Endodermal cell (in vitro differentiated cells): Measurements from ENCODE around the gene HAL. TPM values are rescaled to one million over a fixed set of nuclear protein-coding genes. Genes with fewer than 3 reads are reported as not detected.
A peak's percentile ranks its signal among the peaks of the same experiment; 100 is the strongest.

Source experiments
- DNase-seq: peaks from one replicate; pipeline ENCODE4 v3.0.0-alpha.2; 2017
- H3K27ac ChIP-seq: 2 replicates; pipeline ENCODE4 v1.5.1; 2013; ENCODE audit warnings: mild to moderate bottlenecking, low read depth, low read length, moderate library complexity
- H3K27me3 ChIP-seq: 2 replicates; pipeline ENCODE4 v1.6.1; 2013; ENCODE audit warnings: mild to moderate bottlenecking, low read length, moderate library complexity; ENCODE audit not compliant: insufficient read depth, control insufficient read depth, poor library complexity, severe bottlenecking
- H3K36me3 ChIP-seq: 2 replicates; pipeline ENCODE4 v1.7.0; 2013; ENCODE audit warnings: mild to moderate bottlenecking, low read length, moderate library complexity; ENCODE audit not compliant: control insufficient read depth, insufficient read depth
- H3K4me1 ChIP-seq: one replicate; pipeline ENCODE4 v1.7.0; 2013; ENCODE audit warnings: low read length; ENCODE audit not compliant: control insufficient read depth, insufficient read depth
- H3K4me3 ChIP-seq: 2 replicates; pipeline ENCODE4 v1.5.1; 2013; ENCODE audit warnings: mild to moderate bottlenecking, low read length, moderate library complexity
- H3K9ac ChIP-seq: 2 replicates; pipeline ENCODE4 v1.6.1; 2013; ENCODE audit warnings: mild to moderate bottlenecking, low read length, moderate library complexity; ENCODE audit not compliant: poor library complexity, severe bottlenecking; ENCODE audit errors: extremely low read depth
- H3K9me3 ChIP-seq: 2 replicates; pipeline ENCODE4 v1.6.1; 2013; ENCODE audit warnings: mild to moderate bottlenecking, low read length, moderate library complexity; ENCODE audit not compliant: control insufficient read depth
- H3K27ac Mint-ChIP-seq: 2 replicates; pipeline ENCODE4 v1.8.0; 2020; ENCODE audit warnings: mixed read lengths
- H3K27me3 Mint-ChIP-seq: 2 replicates; pipeline ENCODE4 v1.8.0; 2021; ENCODE audit warnings: mild to moderate bottlenecking, mixed read lengths; ENCODE audit not compliant: insufficient read depth
- H3K36me3 Mint-ChIP-seq: 2 replicates; pipeline ENCODE4 v1.8.0; 2020; ENCODE audit warnings: low read depth, mixed read lengths
- H3K4me1 Mint-ChIP-seq: 2 replicates; pipeline ENCODE4 v1.8.0; 2020; ENCODE audit warnings: mixed read lengths
- H3K4me3 Mint-ChIP-seq: 2 replicates; pipeline ENCODE4 v1.8.0; 2020; ENCODE audit warnings: mild to moderate bottlenecking, moderate library complexity, mixed read lengths
- H3K9me3 Mint-ChIP-seq: 2 replicates; pipeline ENCODE4 v1.8.0; 2020; ENCODE audit warnings: mild to moderate bottlenecking, mixed read lengths
- WGBS, 2 experiments: methylation state at CpG; one replicate each; pipeline versions ENCODE4 v1.1.5 to v1.1.7; 2013; ENCODE audit warnings: missing lambda C conversion rate in 2 of 2, mixed read lengths in 1 of 2; ENCODE audit not compliant: insufficient coverage in 1 of 2, insufficient read length in 1 of 2; 5-methylcytosine and 5-hydroxymethylcytosine counted together
- total RNA-seq, 2 donors: library from RNA; stranded (reverse); fragmentation: NEBNext Ultra II Directional in 1 of 2; extraction: Animal tissue kit (Norgen Biotek cat#: 25700) in 1 of 2; gene quantifications; 2 replicates in 1 of 2; 3 replicates in 1 of 2; pipeline ENCODE4 v1.2.1, GENCODE V29; 2021
- TF ChIP-seq, protein P1 (sequence below): fragments of 200-600 bp; sonication (generic); conservative IDR thresholded peaks from 2 replicates; pipeline ENCODE4 v1.5.0; 2021; ENCODE audit warnings: antibody characterized with exemption, mild to moderate bottlenecking

Gene HAL
- total RNA-seq, 2 donors from 2014 or later = 0.31 to 0.49 TPM

GRCh38 chr12:95963096-95963495 lies 33.0 kb downstream of the HAL start:
- DNase-seq = peak; percentile 68
- Mint-ChIP-seq H3K27me3 (peaks cover 3% of the 10 kb centered on the region), H3K4me1 (peaks cover 9% of the 10 kb centered on the region), H3K36me3 (no peaks in the 10 kb centered on the region), H3K9me3 (no peaks in the 10 kb centered on the region), H3K4me3 (no peak overlapping the region), H3K27ac (no peak overlapping the region)
- Histone ChIP-seq H3K36me3 (no peaks in the 10 kb centered on the region), H3K9me3 (no peaks in the 10 kb centered on the region), H3K4me1 (no peaks in the 10 kb centered on the region), H3K9ac (no peak overlapping the region), H3K4me3 (no peak overlapping the region), H3K27me3 (peaks cover 5% of the 10 kb centered on the region), H3K27ac (no peak overlapping the region)
- WGBS, 2 experiments = 94% methylated on average over 2 of the region's 2 CpGs; no CpG with 5 or more reads in 1 of the 2 experiments
- TF ChIP-seq, protein P1, sequence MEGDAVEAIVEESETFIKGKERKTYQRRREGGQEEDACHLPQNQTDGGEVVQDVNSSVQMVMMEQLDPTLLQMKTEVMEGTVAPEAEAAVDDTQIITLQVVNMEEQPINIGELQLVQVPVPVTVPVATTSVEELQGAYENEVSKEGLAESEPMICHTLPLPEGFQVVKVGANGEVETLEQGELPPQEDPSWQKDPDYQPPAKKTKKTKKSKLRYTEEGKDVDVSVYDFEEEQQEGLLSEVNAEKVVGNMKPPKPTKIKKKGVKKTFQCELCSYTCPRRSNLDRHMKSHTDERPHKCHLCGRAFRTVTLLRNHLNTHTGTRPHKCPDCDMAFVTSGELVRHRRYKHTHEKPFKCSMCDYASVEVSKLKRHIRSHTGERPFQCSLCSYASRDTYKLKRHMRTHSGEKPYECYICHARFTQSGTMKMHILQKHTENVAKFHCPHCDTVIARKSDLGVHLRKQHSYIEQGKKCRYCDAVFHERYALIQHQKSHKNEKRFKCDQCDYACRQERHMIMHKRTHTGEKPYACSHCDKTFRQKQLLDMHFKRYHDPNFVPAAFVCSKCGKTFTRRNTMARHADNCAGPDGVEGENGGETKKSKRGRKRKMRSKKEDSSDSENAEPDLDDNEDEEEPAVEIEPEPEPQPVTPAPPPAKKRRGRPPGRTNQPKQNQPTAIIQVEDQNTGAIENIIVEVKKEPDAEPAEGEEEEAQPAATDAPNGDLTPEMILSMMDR = peak; percentile 73

DNA sequence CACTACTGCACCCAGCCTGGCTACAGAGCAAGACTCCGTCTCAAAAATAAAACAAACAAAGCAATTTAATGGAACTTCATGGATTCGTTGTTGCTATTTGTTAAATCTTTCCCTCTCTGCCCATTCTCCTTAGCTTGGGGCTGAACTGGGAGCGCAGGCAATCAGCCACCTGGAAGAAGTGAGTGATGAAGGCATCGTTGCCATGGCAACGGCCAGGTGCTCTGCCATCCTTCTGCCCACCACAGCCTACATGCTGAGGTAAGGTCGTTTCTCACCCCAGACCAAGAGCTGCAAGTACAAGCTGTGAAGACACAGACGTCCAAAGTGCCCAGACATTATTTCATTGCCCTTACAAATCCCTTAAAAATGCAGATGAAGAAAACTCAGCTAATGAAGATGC lies 33.9 kb downstream of the HAL start:
- peaks cover 5% of the 10 kb centered on the region for H3K27me3 ChIP-seq
- Mint-ChIP-seq H3K27ac (no peak overlapping the region), H3K36me3 (no peaks in the 10 kb centered on the region), H3K27me3 (peaks cover 3% of the 10 kb centered on the region), H3K4me3 (no peak overlapping the region), H3K9me3 (no peaks in the 10 kb centered on the region), H3K4me1 (peaks cover 9% of the 10 kb centered on the region)
- no peak overlapping the region for H3K4me3 ChIP-seq
- no peaks in the 10 kb centered on the region for H3K9me3 ChIP-seq
- WGBS, 2 experiments = 85 to 90% methylated on average over 4 to 7 of the region's 7 CpGs
- DNase-seq = no peak
- TF ChIP-seq, protein P1 = no peak
- no peaks in the 10 kb centered on the region for H3K4me1 ChIP-seq
- no peak overlapping the region for H3K27ac ChIP-seq
- H3K36me3 ChIP-seq = no peaks in the 10 kb centered on the region
- no peak overlapping the region for H3K9ac ChIP-seq

DNA sequence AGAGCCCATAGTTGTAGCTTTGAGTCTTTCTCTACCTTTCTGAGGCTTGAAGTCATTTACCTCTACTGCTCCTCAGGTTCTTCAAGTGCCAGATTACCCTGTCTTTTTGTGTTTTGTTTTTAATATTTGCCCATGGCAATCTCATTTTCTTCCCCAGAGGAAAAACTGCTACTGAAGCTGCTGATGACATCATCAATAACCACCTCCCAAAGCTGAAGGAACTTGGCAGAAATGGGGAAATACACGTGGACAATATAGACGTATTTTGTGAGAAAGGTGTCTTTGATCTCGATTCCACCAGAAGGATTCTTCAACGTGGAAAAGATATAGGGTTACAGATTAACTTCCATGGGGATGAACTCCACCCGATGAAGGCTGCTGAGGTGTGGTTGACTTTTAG lies 35.9 kb downstream of the HAL start:
- TF ChIP-seq, protein P1 = no peak
- peaks cover 7% of the 10 kb centered on the region for H3K4me1 Mint-ChIP-seq

More for the DNA sequence above, 35.9 kb downstream of the HAL start:
- Histone ChIP-seq H3K4me1 (no peaks in the 10 kb centered on the region), H3K9me3 (no peaks in the 10 kb centered on the region), H3K4me3 (no peak overlapping the region), H3K27ac (no peak overlapping the region), H3K36me3 (no peaks in the 10 kb centered on the region), H3K27me3 (peaks cover 5% of the 10 kb centered on the region), H3K9ac (no peak overlapping the region)
- WGBS, 2 experiments = 87 to 96% methylated on average over 4 to 5 of the region's 5 CpGs
- Mint-ChIP-seq H3K4me3 (no peak overlapping the region), H3K27me3 (peaks cover 3% of the 10 kb centered on the region), H3K9me3 (no peaks in the 10 kb centered on the region), H3K36me3 (no peaks in the 10 kb centered on the region), H3K27ac (no peak overlapping the region)
- no peak for DNase-seq
